K562 (cell line): ENCODE data around the gene PTPRG. TPM values are rescaled to one million over a fixed set of nuclear protein-coding genes. Genes with fewer than 3 reads are reported as not detected.

Source experiments
- ATAC-seq: fragments of 200-7000 bp; cut with Tn5 transposase; 3 replicates; pipeline ENCODE4 v1.9.1; 2020; ENCODE audit warnings: moderate library complexity
- BruUV-seq: library from RNA; stranded (reverse); fragments of 400-500 nt; replicated peaks from 2 replicates; lab custom pipeline; 2021; lab: Mats Ljungman, UMichigan
- CTCF ChIA-PET: fragments of 300-600 bp; formaldehyde crosslinking; extraction: SDS; loops from one replicate; lab custom pipeline; 2021; ENCODE audit warnings: low intra/inter-chr PET ratio; lab: Yijun Ruan, JAX
- POLR2A ChIA-PET: fragments of 300-600, 350-650 bp; sonication (Branson Sonifier 250); formaldehyde crosslinking; extraction: SDS; loops from one replicate; lab custom pipeline; 2021; ENCODE audit warnings: antibody characterized with exemption, inconsistent platforms; lab: Yijun Ruan, JAX
- DNase-seq, 4 experiments: peaks; one replicate each; pipeline versions ENCODE4 v3.0.0 to v3.0.0-alpha.2; 2011 to 2018; ENCODE audit warnings: low spot score in 3 of 4, mixed read lengths in 3 of 4; ENCODE audit errors: extremely low read depth in 1 of 4
- FAIRE-seq: peaks from 2 replicates; lab custom pipeline; 2011; peaks lifted over from hg19 to GRCh38; lab: Jason Lieb, UNC
- H2AFZ ChIP-seq: 2 replicates; pipeline ENCODE4 v1.6.0; 2011; ENCODE audit warnings: low read depth, low read length, control low read depth, inconsistent platforms
- H3K27ac ChIP-seq: fragments of 200-600 bp; 3 replicates; pipeline ENCODE4 v1.8.0; 2011; ENCODE audit warnings: low read depth, mild to moderate bottlenecking, control low read depth, inconsistent platforms, low read length, moderate library complexity, mixed read lengths; ENCODE audit errors: extremely low read depth
- H3K27me3 ChIP-seq, 2 experiments: fragments of 300-600 bp in 1 of 2; 2 replicates in 1 of 2; 3 replicates in 1 of 2; pipeline versions ENCODE4 v1.6.0 to v1.8.0; 2011; ENCODE audit warnings: inconsistent platforms in 2 of 2, low read length in 2 of 2, mild to moderate bottlenecking in 1 of 2, mixed read lengths in 1 of 2, moderate library complexity in 1 of 2; ENCODE audit not compliant: control insufficient read depth in 2 of 2, insufficient read depth in 2 of 2
- H3K36me3 ChIP-seq: fragments of 300-600 bp; 3 replicates; pipeline ENCODE4 v1.8.0; 2011; ENCODE audit warnings: mild to moderate bottlenecking, low read length, inconsistent platforms; ENCODE audit not compliant: control insufficient read depth, insufficient read depth
- H3K4me1 ChIP-seq, 2 experiments: fragments of 200-600 bp in 1 of 2; replicated peaks in 1 of 2; 2 replicates in 1 of 2; 3 replicates in 1 of 2; pipeline versions ENCODE4 v1.5.1 to v1.8.0; 2011; ENCODE audit warnings: inconsistent platforms in 2 of 2, low read length in 2 of 2, mild to moderate bottlenecking in 1 of 2, mixed read lengths in 1 of 2, moderate library complexity in 1 of 2; ENCODE audit not compliant: control insufficient read depth in 2 of 2, insufficient read depth in 2 of 2
- H3K4me2 ChIP-seq: 2 replicates; pipeline ENCODE4 v1.6.1; 2011; ENCODE audit warnings: low read length, control low read depth, inconsistent platforms, mixed read lengths; ENCODE audit not compliant: insufficient read depth
- H3K4me3 ChIP-seq: fragments of 200-600 bp; sonication (generic), shearing (Covaris generic); 2 replicates; pipeline ENCODE4 v1.5.1; 2016; ENCODE audit warnings: control low read depth, inconsistent platforms
- H3K79me2 ChIP-seq: fragments of 200-600 bp; 3 replicates; pipeline ENCODE4 v1.8.0; 2011; ENCODE audit warnings: low read length, inconsistent platforms; ENCODE audit not compliant: control insufficient read depth, insufficient read depth
- H3K9ac ChIP-seq, 2 experiments: 2 replicates each; pipeline versions ENCODE4 v1.6.0 to v1.6.1; 2011; ENCODE audit warnings: low read depth in 2 of 2, low read length in 2 of 2, control low read depth in 1 of 2, inconsistent platforms in 1 of 2, mild to moderate bottlenecking in 1 of 2, mixed read lengths in 1 of 2; ENCODE audit not compliant: insufficient read depth in 1 of 2
- H3K9me1 ChIP-seq: one replicate; pipeline ENCODE4 v1.6.0; 2011; ENCODE audit warnings: inconsistent platforms, mild to moderate bottlenecking, low read length, moderate library complexity; ENCODE audit not compliant: control insufficient read depth, insufficient read depth
- H3K9me3 ChIP-seq: replicated peaks from 2 replicates; pipeline ENCODE4 v1.5.1; 2011; ENCODE audit warnings: low read depth, low read length, inconsistent platforms; ENCODE audit not compliant: control insufficient read depth, insufficient read depth
- H4K20me1 ChIP-seq: replicated peaks from 2 replicates; pipeline ENCODE4 v1.6.1; 2011; ENCODE audit warnings: low read length, inconsistent platforms, mixed read lengths; ENCODE audit not compliant: control insufficient read depth, insufficient read depth
- GTF3C2 ChIP-seq: IDR thresholded peaks from 3 replicates; pipeline ENCODE4 v1.6.1; 2011; ENCODE audit warnings: borderline replicate concordance, mild to moderate bottlenecking, moderate library complexity; ENCODE audit not compliant: insufficient read length; ENCODE audit errors: extremely low read depth
- HMG20A ChIP-seq: fragments of 450-650 bp; formaldehyde crosslinking; conservative IDR thresholded peaks from 2 replicates; pipeline ENCODE4 v1.4.0; 2020; ENCODE audit warnings: mild to moderate bottlenecking, mixed read lengths
- MLLT1 ChIP-seq, 2 experiments: fragments of 450-650 bp; IDR thresholded peaks; 2 replicates each; pipeline ENCODE4 v1.6.1; 2016
- PTTG1 ChIP-seq: fragments of 450-650 bp; IDR thresholded peaks from 2 replicates; pipeline ENCODE4 v1.6.1; 2016; ENCODE audit warnings: low read depth, mild to moderate bottlenecking, missing genetic modification characterization, missing compliant biosample characterization
- SIX5 ChIP-seq, 2 experiments: IDR thresholded peaks; 2 replicates each; pipeline ENCODE4 v1.6.1; 2011; ENCODE audit warnings: low read length in 2 of 2, borderline replicate concordance in 1 of 2, low read depth in 1 of 2, mild to moderate bottlenecking in 1 of 2, moderate library complexity in 1 of 2; ENCODE audit not compliant: insufficient read depth in 1 of 2
- TAF15 ChIP-seq: fragments of 200-400 bp; formaldehyde crosslinking; IDR thresholded peaks from 2 replicates; pipeline ENCODE4 v1.6.1; 2017; ENCODE audit warnings: mild to moderate bottlenecking, low read depth, low read length, moderate library complexity
- ZBED1 ChIP-seq: IDR thresholded peaks from 2 replicates; pipeline ENCODE4 v1.6.1; 2014
- ZFP36 ChIP-seq: fragments of 150-350 bp; IDR thresholded peaks from 2 replicates; pipeline ENCODE4 v1.6.1; 2018; ENCODE audit warnings: low read length, low read depth; ENCODE audit not compliant: partially characterized antibody
- WGBS: fragments of 100-300 bp; shearing (Covaris generic); methylation state at CpG from one replicate; pipeline ENCODE4 v1.1.6; 2016; ENCODE audit warnings: low coverage, mixed read lengths; ENCODE audit not compliant: insufficient coverage; ENCODE audit errors: missing lambda C conversion rate; 5-methylcytosine and 5-hydroxymethylcytosine counted together
- in situ Hi-C: fragments of 300-500 bp; cut with MboI; formaldehyde crosslinking; loops from 4 replicates; pipeline ENCODE4 v1.15.0; 2018; ENCODE audit warnings: inconsistent platforms, mixed read lengths
- intact Hi-C: fragments of 100-400 bp; cut with micrococcal nuclease; formaldehyde crosslinking; loops from 2 replicates; pipeline ENCODE4 v1.14.2; 2022
- polyA plus RNA-seq, 8 experiments: library from polyadenylated mRNA; depleted of rRNA in 4 of 8; stranded (reverse) in 5 of 8; unstranded in 3 of 8; fragments of >200 nt; fragmentation: Nextera tagmentation in 2 of 8; fragmentation: Illumina TruSeq in 1 of 8; extraction: Ambion mirVana in 2 of 8; extraction: Trizol in 1 of 8; gene quantifications; 2 replicates each; pipeline versions ENCODE4 v1.2.1 to v1.2.3, GENCODE V29; 2011 to 2014; ENCODE audit warnings: inconsistent platforms in 1 of 8, missing spikeins in 1 of 8
- total RNA-seq, 7 experiments: library from RNA; depleted of rRNA in 6 of 7; stranded (reverse); fragments of >200 nt in 6 of 7; fragmentation: Illumina TruSeq in 2 of 7; extraction: Trizol in 2 of 7; gene quantifications; 2 replicates each; pipeline versions ENCODE4 v1.2.1 to v1.2.3, GENCODE V29; 2011 to 2021; ENCODE audit warnings: low replicate concordance in 1 of 7

Gene PTPRG
- total and polyA plus RNA-seq, 9 of the 15 experiments (the other 6 are each of a cell fraction or from before 2014, with no cell fraction given), result 0.16 TPM; not detected in 8

GRCh38 chr3:61575893-61576292 is 14.5 kb downstream of the PTPRG start:
- ATAC-seq, result no peak
- no peak overlapping the region for H3K4me3 ChIP-seq
- peaks cover 0 to 4% of the 10 kb centered on the region in 2 experiments; a peak in 1 of 5 replicates for H3K27me3 ChIP-seq
- no TSS peak for BruUV-seq
- ChIA-PET POLR2A (interaction anchor here (0.6 kb wide), 1 partner anchor 81 kb away, joined by 4 read pairs; no protein-coding TSS in a partner anchor), CTCF (no interaction called here)
- no peaks in the 10 kb centered on the region for H3K36me3 ChIP-seq
- H2AFZ ChIP-seq, result no peak overlapping the region
- TF ChIP-seq ZFP36 (no peak), HMG20A (CRISPR knock-in tag) (no peak), TAF15 (no peak), PTTG1 (no peak)
- TF ChIP-seq, all 486 proteins: peak for 0
- DNase-seq (no peak), FAIRE-seq (no peak)
- Histone ChIP-seq H3K4me1 (no peaks in the 10 kb centered on the region), H3K27ac (no peak overlapping the region), H3K4me2 (no peak overlapping the region), H3K9me3 (no peaks in the 10 kb centered on the region), H3K9ac (no peak overlapping the region), H3K79me2 (no peaks in the 10 kb centered on the region), H4K20me1 (no peaks in the 10 kb centered on the region), H3K9me1 (no peaks in the 10 kb centered on the region)
- in situ Hi-C loops (no loop called here), intact Hi-C loops (no loop called here)
- WGBS, result 0% methylated on average over 4 of the region's 4 CpGs

- Histone ChIP-seq H3K27ac (no peak overlapping the region), H3K36me3 (no peaks in the 10 kb centered on the region), H4K20me1 (no peaks in the 10 kb centered on the region), H3K79me2 (no peaks in the 10 kb centered on the region), H3K9ac (no peak overlapping the region), H3K27me3 (peaks cover 0 to 4% of the 10 kb centered on the region in 2 experiments; a peak in 1 of 5 replicates), H3K4me1 (no peaks in the 10 kb centered on the region), H3K9me3 (no peaks in the 10 kb centered on the region), H3K4me2 (no peak overlapping the region), H2AFZ (no peak overlapping the region), H3K4me3 (no peak overlapping the region), H3K9me1 (no peaks in the 10 kb centered on the region)
- ChIA-PET POLR2A (no interaction called here), CTCF (no interaction called here)
- BruUV-seq, result no TSS peak
- in situ Hi-C loops, result no loop called here
- TF ChIP-seq SIX5 (IDR thresholded peaks at IDR 0.05; ENCODE audit: borderline replicate concordance in 1 of 2, insufficient read depth in 1 of 2, low read depth in 1 of 2, low read length in 2 of 2) (no peak), GTF3C2 (no peak), MLLT1 (IDR thresholded peaks at IDR 0.05) (no peak), ZBED1 (no peak)
- intact Hi-C loops, result no loop called here
- WGBS, result 0% methylated on average over 3 of the region's 3 CpGs
- FAIRE-seq, result no peak
- DNase-seq, result no peak
- no peak for ATAC-seq
These were observed 16.4 kb downstream of the PTPRG start for GRCh38 chr3:61577760-61578159.
